Measurements from ENCODE around the gene MBOAT7.

MBOAT7 gene

GRCh38 chr19:54206030-54206830 lies 16.9 kb upstream of the MBOAT7 start:
- DNase-seq (ENCODE audit: low spot score): no peak
- in situ Hi-C loops (cut with MboI; ENCODE audit: low pct_unique_long_range_greater_than_20kb, low sequenced_read_pairs, unreplicated experiment): no loop called here
- TF ChIP-seq, protein P1, sequence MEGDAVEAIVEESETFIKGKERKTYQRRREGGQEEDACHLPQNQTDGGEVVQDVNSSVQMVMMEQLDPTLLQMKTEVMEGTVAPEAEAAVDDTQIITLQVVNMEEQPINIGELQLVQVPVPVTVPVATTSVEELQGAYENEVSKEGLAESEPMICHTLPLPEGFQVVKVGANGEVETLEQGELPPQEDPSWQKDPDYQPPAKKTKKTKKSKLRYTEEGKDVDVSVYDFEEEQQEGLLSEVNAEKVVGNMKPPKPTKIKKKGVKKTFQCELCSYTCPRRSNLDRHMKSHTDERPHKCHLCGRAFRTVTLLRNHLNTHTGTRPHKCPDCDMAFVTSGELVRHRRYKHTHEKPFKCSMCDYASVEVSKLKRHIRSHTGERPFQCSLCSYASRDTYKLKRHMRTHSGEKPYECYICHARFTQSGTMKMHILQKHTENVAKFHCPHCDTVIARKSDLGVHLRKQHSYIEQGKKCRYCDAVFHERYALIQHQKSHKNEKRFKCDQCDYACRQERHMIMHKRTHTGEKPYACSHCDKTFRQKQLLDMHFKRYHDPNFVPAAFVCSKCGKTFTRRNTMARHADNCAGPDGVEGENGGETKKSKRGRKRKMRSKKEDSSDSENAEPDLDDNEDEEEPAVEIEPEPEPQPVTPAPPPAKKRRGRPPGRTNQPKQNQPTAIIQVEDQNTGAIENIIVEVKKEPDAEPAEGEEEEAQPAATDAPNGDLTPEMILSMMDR (IDR thresholded peaks at IDR 0.05; ENCODE audit: extremely low read depth, insufficient read depth, missing control alignments): no peak

- in situ Hi-C loops (cut with MboI; ENCODE audit: low pct_unique_long_range_greater_than_20kb, low sequenced_read_pairs, unreplicated experiment): no loop called here
- TF ChIP-seq, protein P1 (IDR thresholded peaks at IDR 0.05; ENCODE audit: extremely low read depth, insufficient read depth, missing control alignments): no peak
- no peak for DNase-seq (ENCODE audit: low spot score)
Measured at GRCh38 chr19:54204767-54205468, 15.5 kb upstream of the MBOAT7 start.

DNA sequence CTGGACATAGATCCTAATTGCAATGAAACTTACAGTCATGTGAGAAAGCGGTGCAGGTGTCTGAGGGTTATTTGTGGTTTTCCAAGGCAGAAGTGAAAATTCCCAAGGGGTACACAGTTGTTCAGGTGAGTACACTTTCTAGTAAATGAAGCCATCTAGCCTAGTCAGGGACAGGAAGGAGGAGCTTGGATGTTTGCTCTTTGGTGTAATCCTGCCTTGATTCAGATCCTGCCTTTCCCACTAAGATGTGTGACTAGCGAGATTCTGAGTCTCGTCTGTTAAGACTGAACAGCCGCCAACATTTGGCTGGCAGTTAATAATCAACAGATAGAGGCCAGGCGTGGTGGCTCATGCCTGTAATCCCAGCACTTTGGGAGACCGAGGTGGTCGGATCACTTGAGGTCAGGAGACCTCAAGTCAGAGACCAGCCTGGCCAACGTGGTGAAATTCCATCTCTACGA lies 13.8 kb upstream of the MBOAT7 start:
- TF ChIP-seq, protein P1 (IDR thresholded peaks at IDR 0.05; ENCODE audit: extremely low read depth, insufficient read depth, missing control alignments): no peak
- in situ Hi-C loops (cut with MboI; ENCODE audit: low pct_unique_long_range_greater_than_20kb, low sequenced_read_pairs, unreplicated experiment): no loop called here
- DNase-seq (ENCODE audit: low spot score): no peak

DNA sequence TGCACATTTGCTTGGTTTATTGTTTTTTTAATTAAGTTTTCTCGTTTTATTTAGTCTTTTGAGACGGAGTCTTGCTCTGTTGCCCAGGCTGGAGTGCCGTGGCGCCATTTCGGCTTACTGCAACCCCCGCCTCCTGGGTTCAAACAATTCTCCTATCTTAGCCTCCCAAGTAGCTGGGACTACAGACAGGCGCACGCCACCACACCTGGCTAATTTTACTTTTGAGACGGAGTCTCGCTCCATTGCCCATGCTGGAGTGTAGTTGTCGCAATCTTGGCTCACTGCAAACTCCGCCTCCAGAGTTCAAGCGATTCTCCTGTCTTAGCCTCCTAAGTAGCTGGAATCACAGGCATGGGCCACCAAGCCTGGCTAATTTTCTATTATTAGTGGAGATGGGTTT lies 12.6 kb upstream of the MBOAT7 start:
- no peak for DNase-seq (ENCODE audit: low spot score)
- in situ Hi-C loops (cut with MboI; ENCODE audit: low pct_unique_long_range_greater_than_20kb, low sequenced_read_pairs, unreplicated experiment): no loop called here
- TF ChIP-seq, protein P1 (IDR thresholded peaks at IDR 0.05; ENCODE audit: extremely low read depth, insufficient read depth, missing control alignments): no peak

- in situ Hi-C loops (cut with MboI; ENCODE audit: low pct_unique_long_range_greater_than_20kb, low sequenced_read_pairs, unreplicated experiment): no loop called here
- DNase-seq (ENCODE audit: low spot score): no peak
- TF ChIP-seq, protein P1 (IDR thresholded peaks at IDR 0.05; ENCODE audit: extremely low read depth, insufficient read depth, missing control alignments): no peak
Measured at GRCh38 chr19:54201172-54201701, 11.9 kb upstream of the MBOAT7 start.

DNA sequence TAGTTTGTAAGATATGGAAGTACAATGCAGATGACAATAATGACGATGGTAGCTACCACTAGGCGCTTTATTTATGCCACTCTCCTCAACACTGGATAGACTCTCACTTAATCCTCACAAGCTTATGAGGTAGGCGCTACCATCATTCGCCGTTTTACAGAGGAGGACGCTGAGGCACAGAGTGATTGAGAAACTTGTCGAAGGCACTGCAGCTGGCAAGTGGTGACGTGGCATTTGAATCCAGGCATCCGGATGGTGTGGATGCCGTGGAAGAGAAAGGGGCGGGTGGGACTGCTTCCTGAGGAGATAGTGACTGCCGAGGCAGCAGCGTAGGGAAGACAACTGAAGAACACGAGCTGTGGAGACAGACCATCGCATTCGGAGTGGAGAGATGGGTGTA lies 10.0 kb upstream of the MBOAT7 start:
- in situ Hi-C loops (cut with MboI; ENCODE audit: low pct_unique_long_range_greater_than_20kb, low sequenced_read_pairs, unreplicated experiment): no loop called here
- TF ChIP-seq, protein P1 (IDR thresholded peaks at IDR 0.05; ENCODE audit: extremely low read depth, insufficient read depth, missing control alignments): no peak
- no peak for DNase-seq (ENCODE audit: low spot score)

Measured in GM13977 (cell line).